GM20000 (cell line): ENCODE measurements around the gene BMPR1A.

Experiments used
- DNase-seq: peaks from one replicate; pipeline ENCODE4 v3.0.0; 2012; ENCODE audit warnings: low spot score
- TF ChIP-seq, protein P1 (sequence below): IDR thresholded peaks from 2 replicates; pipeline ENCODE4 v1.5.1; 2012; ENCODE audit warnings: mild to moderate bottlenecking, control low read depth; ENCODE audit errors: extremely low read depth, missing control alignments

The BMPR1A gene

DNA sequence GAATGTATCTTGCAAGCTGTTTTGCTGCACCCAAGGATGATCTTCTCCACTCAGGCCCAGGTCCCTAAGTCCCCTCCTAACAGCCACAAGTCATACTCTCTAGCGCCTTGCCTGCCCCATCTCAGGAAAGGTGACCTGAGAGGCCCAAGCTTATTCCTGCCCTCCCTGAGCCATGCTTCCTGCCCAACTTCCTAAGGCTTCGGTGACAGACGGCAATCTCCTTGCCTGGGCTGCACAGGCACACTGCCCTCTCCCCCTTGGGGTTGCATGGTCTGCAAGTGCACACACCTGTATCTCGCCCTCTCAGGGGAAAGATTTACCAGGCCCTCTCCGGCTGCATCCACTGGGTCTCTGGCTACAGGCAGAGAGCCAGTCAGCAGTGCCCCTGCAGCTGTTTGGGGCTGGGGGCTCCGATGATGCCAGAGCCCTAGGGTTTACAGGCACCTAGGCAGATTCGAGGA is 211.1 kb downstream of the BMPR1A start:
- TF ChIP-seq, protein P1, sequence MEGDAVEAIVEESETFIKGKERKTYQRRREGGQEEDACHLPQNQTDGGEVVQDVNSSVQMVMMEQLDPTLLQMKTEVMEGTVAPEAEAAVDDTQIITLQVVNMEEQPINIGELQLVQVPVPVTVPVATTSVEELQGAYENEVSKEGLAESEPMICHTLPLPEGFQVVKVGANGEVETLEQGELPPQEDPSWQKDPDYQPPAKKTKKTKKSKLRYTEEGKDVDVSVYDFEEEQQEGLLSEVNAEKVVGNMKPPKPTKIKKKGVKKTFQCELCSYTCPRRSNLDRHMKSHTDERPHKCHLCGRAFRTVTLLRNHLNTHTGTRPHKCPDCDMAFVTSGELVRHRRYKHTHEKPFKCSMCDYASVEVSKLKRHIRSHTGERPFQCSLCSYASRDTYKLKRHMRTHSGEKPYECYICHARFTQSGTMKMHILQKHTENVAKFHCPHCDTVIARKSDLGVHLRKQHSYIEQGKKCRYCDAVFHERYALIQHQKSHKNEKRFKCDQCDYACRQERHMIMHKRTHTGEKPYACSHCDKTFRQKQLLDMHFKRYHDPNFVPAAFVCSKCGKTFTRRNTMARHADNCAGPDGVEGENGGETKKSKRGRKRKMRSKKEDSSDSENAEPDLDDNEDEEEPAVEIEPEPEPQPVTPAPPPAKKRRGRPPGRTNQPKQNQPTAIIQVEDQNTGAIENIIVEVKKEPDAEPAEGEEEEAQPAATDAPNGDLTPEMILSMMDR, result no peak
- no peak for DNase-seq

- TF ChIP-seq, protein P1, result no peak
- peak; percentile 19 for DNase-seq
These were observed 212.0 kb downstream of the BMPR1A start, which contains the start of gene ADIRF for GRCh38 chr10:86968271-86968993. ADIRF (plus strand) TSS chr10:86968482; CDS start chr10:86968545, 63 bp downstream.

- no peak for DNase-seq
- TF ChIP-seq, protein P1, result no peak
These were observed 212.6 kb downstream of the BMPR1A start for GRCh38 chr10:86968994-86969355.

- TF ChIP-seq, protein P1, result no peak
- DNase-seq, result peak; percentile 21
These were observed 213.1 kb downstream of the BMPR1A start for GRCh38 chr10:86969421-86970041.

- DNase-seq, result peak; percentile 57
- TF ChIP-seq, protein P1, result no peak
These were observed 214.0 kb downstream of the BMPR1A start for GRCh38 chr10:86970162-86970981.

DNA sequence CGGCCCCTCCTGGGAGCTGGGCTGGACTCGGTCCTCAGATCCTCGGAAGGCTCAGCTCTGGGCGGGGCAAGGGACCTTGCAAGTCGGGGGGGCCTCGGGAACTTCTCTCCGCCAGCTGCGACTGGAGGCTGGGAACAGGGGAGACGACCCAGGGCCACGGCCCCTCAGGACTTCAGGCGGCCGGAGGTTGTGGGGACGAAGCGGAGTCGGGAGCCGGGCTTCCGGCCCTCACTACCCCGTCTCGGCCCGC is 214.5 kb downstream of the BMPR1A start:
- DNase-seq, result no peak
- TF ChIP-seq, protein P1, result no peak

DNA sequence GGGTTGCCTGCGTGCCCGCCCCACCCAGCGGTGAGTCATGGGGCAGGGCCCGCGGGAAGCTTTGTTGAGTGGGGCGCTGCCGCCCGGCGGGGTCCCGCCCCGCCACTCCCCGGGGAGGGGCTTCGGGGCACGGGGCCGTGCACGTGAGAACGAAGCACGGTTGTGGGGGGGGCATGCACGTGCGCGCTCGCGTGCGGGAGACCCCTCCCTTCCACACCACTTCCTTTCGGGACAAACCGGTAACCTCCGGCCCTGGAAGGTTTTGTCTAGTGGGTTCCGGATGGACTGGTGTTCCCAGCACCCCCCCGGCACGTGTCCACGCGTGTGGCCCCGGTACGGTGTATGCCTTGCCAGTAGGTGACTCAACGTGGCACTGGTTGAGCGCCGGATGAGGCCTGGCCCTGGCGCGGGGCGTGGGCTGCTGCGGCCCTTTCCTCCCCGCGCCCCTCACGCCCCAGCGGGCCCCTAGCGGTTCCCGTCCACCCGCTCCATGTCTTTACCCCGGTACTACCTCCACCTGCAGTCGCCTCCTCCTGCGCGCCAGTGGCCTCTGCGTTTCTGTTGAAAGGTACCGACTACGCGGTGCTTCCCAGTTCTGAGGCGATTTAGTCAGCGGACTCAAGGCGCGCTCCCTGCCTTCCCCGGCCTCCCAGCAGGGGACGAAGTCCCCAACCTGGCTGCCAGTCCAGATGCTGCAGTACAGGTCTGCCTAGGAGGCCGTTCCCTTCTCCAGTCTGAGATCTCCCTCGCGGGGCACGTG is 215.0 kb downstream of the BMPR1A start:
- peak; percentile 93 for DNase-seq

More for the DNA sequence above, 215.0 kb downstream of the BMPR1A start:
- TF ChIP-seq, protein P1, result no peak
